Measurements from ENCODE around the gene CHRNA7. TPM values are rescaled to one million over a fixed set of nuclear protein-coding genes. Genes with fewer than 3 reads are reported as not detected.

Gene CHRNA7
- total and polyA plus RNA-seq, 2 of the 8 experiments (the other 6 are each of a cell fraction or from before 2014, with no cell fraction given), result 7.5 to 11.0 TPM

DNA sequence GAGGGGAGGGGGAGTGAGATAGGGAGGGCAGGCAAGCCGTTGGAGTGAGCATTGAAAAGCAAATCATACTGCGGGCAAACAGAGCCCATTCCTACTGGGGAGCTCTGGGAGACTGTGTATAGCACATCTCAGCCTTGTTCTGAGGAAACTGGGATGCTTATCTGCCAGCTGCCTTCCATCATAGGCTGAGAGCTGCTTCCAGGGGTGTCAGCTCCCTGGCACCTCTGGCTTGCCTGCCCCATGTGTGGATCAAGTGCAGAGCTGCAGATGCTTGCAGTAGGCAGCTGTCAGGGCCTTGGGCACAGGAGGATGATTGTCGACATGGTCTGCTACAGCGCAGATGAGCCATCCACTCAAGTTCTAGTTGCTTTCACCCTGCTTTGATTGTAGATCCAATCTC lies 86.8 kb downstream of the CHRNA7 start:
- H3K4me3 ChIP-seq (ENCODE audit: extremely low read depth in 1 of 4, insufficient read depth in 2 of 4, low read depth in 3 of 4, low read length in 4 of 4), result no peak overlapping the region
- H3K9me3 ChIP-seq (ENCODE audit: insufficient read depth in 2 of 2, low read depth in 1 of 2, low read length in 1 of 2), result no peaks in the 10 kb centered on the region
- H3K27ac ChIP-seq (ENCODE audit: low read depth, low read length), result no peak overlapping the region
- no peak overlapping the region for H4K91ac ChIP-seq (replicated peaks; ENCODE audit: insufficient read length, low read length)
- no peak overlapping the region for H2BK20ac ChIP-seq (ENCODE audit: low read length)
- TF ChIP-seq SP4 (IDR thresholded peaks at IDR 0.05; ENCODE audit: low read length), result no peak
- TF ChIP-seq CHD1 (IDR thresholded peaks at IDR 0.05; ENCODE audit: low read depth, low read length), result no peak
- no peak for TF ChIP-seq GABPA (IDR thresholded peaks at IDR 0.05; ENCODE audit: borderline replicate concordance, insufficient read depth, low read length)
- TF ChIP-seq CEBPB (IDR thresholded peaks at IDR 0.05; ENCODE audit: low read depth, low read length), result no peak
- TF ChIP-seq NRF1 (IDR thresholded peaks at IDR 0.05; ENCODE audit: low read depth, low read length), result no peak
- no peak for TF ChIP-seq TBP (IDR thresholded peaks at IDR 0.05; ENCODE audit: low read depth, low read length)
- no peak for TF ChIP-seq ASH2L (IDR thresholded peaks at IDR 0.05; ENCODE audit: low read length)
- TF ChIP-seq CHD2 (IDR thresholded peaks at IDR 0.05; ENCODE audit: low read length), result no peak
- no peak for TF ChIP-seq RFX5 (IDR thresholded peaks at IDR 0.05; ENCODE audit: borderline replicate concordance, low read depth, low read length)
- TF ChIP-seq, protein P1, sequence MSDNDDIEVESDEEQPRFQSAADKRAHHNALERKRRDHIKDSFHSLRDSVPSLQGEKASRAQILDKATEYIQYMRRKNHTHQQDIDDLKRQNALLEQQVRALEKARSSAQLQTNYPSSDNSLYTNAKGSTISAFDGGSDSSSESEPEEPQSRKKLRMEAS (IDR thresholded peaks at IDR 0.05), result no peak
- no peak overlapping the region for H4K5ac ChIP-seq (ENCODE audit: insufficient read length, low read depth, low read length)
- no peak overlapping the region for H2AK5ac ChIP-seq (ENCODE audit: low read depth, low read length)
- H3K36me3 ChIP-seq (ENCODE audit: control insufficient read depth in 2 of 4, insufficient read depth in 4 of 4, low read length in 3 of 4), result no peaks in the 10 kb centered on the region; a peak in 1 of 8 replicates
- 0 out of 7 replicates have a peak, but pooled peaks cover 0 to 1% (median 0%) of the 10 kb centered on the region in 4 experiments for H3K4me1 ChIP-seq (replicated peaks in 1 of 4; ENCODE audit: control insufficient read depth in 3 of 4, insufficient read depth in 4 of 4, low read length in 3 of 4)
- H3K79me1 ChIP-seq (ENCODE audit: low read depth, low read length), result no peaks in the 10 kb centered on the region
- 74% methylated on average over 4 of the region's 4 CpGs; no CpG with 5 or more reads in 1 of the 2 experiments for WGBS, 2 experiments (ENCODE audit: extremely low coverage in 1 of 2, insufficient coverage in 1 of 2, insufficient read length in 1 of 2, insufficient replicate concordance in 2 of 2, low coverage in 1 of 2, low lambda C conversion rate in 2 of 2, missing lambda C conversion rate in 1 of 2)
- no peak overlapping the region for H3K14ac ChIP-seq (ENCODE audit: insufficient read length)
- FAIRE-seq, result no peak
- no peak overlapping the region for H3K4ac ChIP-seq (replicated peaks; ENCODE audit: insufficient read length, low read depth, low read length)
- no peak overlapping the region for H4K8ac ChIP-seq (ENCODE audit: extremely low read depth, insufficient read depth, low read length)
- H3K27me3 ChIP-seq (replicated peaks in 1 of 4; ENCODE audit: control insufficient read depth in 3 of 4, extremely low read depth in 1 of 4, insufficient read depth in 3 of 4, low read length in 3 of 4), result no peaks in the 10 kb centered on the region; a peak in 1 of 7 replicates
- no peak overlapping the region for H3K4me2 ChIP-seq (ENCODE audit: insufficient read depth in 1 of 2, low read depth in 2 of 2, low read length in 2 of 2)
- H3K18ac ChIP-seq (ENCODE audit: extremely low read depth, low read length), result no peak overlapping the region
- CTCF ChIA-PET (ENCODE audit: partially characterized antibody), result interaction anchor here (0.7 to 1.4 kb wide), 2 partner anchors 87 to 139 kb away, joined by 3 to 6 read pairs; partner anchors contain the start of gene CHRNA7
- no peaks in the 10 kb centered on the region for H3K79me2 ChIP-seq (ENCODE audit: control insufficient read depth in 1 of 2, insufficient read depth in 2 of 2, low read length in 2 of 2)
- H3K9ac ChIP-seq (replicated peaks in 1 of 4; ENCODE audit: extremely low read depth in 1 of 4, low read depth in 3 of 4, low read length in 3 of 4), result no peak overlapping the region
- no peak overlapping the region for H3K56ac ChIP-seq (replicated peaks; ENCODE audit: insufficient read length, low read depth, low read length)
- no peak for DNase-seq (ENCODE audit: low read depth in 1 of 2, low spot score in 2 of 2)
- H3K23ac ChIP-seq (ENCODE audit: insufficient read length), result no peak overlapping the region
- no peak overlapping the region for H2BK15ac ChIP-seq (ENCODE audit: low read length)
- H2AFZ ChIP-seq (ENCODE audit: low read length), result no peak overlapping the region
- H3K23me2 ChIP-seq (ENCODE audit: low read depth, low read length), result no peaks in the 10 kb centered on the region
- H2BK12ac ChIP-seq (ENCODE audit: low read depth, low read length), result no peak overlapping the region
- no peaks in the 10 kb centered on the region for H4K20me1 ChIP-seq (replicated peaks in 1 of 2; ENCODE audit: control insufficient read depth in 1 of 2, insufficient read depth in 2 of 2, low read length in 2 of 2)
- POLR2A ChIA-PET (ENCODE audit: partially characterized antibody), result interaction anchor here (1.0 kb wide), 1 partner anchor 10 kb away, joined by 3 read pairs; no protein-coding TSS in a partner anchor
- no peak overlapping the region for H2BK5ac ChIP-seq (ENCODE audit: low read depth, low read length)
- H2BK120ac ChIP-seq (replicated peaks; ENCODE audit: low read depth, low read length), result no peak overlapping the region

Data from H1 (cell line).